Measurements from ENCODE around the gene KLK1.

KLK1 gene

GRCh38 chr19:50837300-50837699, 13.7 kb upstream of the KLK1 start:
- no peak overlapping the region for H3K4me3 ChIP-seq (ENCODE audit: low read depth, low read length)
- TF ChIP-seq, protein P1, sequence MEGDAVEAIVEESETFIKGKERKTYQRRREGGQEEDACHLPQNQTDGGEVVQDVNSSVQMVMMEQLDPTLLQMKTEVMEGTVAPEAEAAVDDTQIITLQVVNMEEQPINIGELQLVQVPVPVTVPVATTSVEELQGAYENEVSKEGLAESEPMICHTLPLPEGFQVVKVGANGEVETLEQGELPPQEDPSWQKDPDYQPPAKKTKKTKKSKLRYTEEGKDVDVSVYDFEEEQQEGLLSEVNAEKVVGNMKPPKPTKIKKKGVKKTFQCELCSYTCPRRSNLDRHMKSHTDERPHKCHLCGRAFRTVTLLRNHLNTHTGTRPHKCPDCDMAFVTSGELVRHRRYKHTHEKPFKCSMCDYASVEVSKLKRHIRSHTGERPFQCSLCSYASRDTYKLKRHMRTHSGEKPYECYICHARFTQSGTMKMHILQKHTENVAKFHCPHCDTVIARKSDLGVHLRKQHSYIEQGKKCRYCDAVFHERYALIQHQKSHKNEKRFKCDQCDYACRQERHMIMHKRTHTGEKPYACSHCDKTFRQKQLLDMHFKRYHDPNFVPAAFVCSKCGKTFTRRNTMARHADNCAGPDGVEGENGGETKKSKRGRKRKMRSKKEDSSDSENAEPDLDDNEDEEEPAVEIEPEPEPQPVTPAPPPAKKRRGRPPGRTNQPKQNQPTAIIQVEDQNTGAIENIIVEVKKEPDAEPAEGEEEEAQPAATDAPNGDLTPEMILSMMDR (conservative IDR thresholded peaks at IDR 0.05; ENCODE audit: low read depth, low read length): no peak
- DNase-seq (ENCODE audit: low read depth): no peak

DNA sequence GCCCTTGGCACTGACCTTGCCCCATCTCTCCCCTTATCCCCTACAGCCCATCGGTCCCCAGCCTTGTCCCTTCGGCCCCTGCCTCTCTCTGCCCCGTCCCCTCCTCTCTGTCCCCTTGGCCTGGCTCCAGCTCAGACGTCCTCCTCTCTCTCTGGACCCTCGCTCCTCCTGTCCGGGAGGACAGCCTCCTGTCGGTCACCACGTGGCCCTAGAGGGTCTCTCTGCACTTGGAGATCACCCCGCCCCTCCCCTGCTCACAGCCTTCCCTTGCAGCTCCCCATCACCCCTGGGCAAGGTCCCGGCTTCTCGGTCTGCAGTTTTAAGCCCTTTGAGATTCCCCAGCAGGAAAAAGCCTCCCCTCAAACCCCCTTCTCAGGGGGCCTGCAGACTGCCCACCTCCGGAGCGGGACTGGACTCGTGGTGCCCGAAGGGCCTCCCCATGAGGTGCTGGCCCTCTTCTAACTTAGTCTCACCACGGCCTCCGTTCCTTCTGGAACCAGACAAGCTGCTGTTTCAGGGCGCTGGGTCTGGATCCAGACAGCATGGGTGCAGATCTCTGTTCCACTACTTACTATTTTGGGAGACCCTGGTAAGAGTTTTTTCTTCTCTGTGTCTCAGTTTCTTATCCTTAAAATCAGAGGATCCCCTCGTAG, 13.1 kb upstream of the KLK1 start:
- H3K4me3 ChIP-seq (ENCODE audit: low read depth, low read length): no peak overlapping the region
- DNase-seq (ENCODE audit: low read depth): no peak
- TF ChIP-seq, protein P1 (conservative IDR thresholded peaks at IDR 0.05; ENCODE audit: low read depth, low read length): no peak

- TF ChIP-seq, protein P1 (conservative IDR thresholded peaks at IDR 0.05; ENCODE audit: low read depth, low read length): no peak
- peak; percentile 54 for DNase-seq (ENCODE audit: low read depth)
- H3K4me3 ChIP-seq (ENCODE audit: low read depth, low read length): peak overlapping the region; percentile 65
These were observed 12.4 kb upstream of the KLK1 start for GRCh38 chr19:50835785-50836542.

- H3K4me3 ChIP-seq (ENCODE audit: low read depth, low read length): peak overlapping the region; percentile 65
- DNase-seq (ENCODE audit: low read depth): peak; percentile 5
- TF ChIP-seq, protein P1 (conservative IDR thresholded peaks at IDR 0.05; ENCODE audit: low read depth, low read length): no peak
These were observed 11.7 kb upstream of the KLK1 start for GRCh38 chr19:50835103-50835784.

DNA sequence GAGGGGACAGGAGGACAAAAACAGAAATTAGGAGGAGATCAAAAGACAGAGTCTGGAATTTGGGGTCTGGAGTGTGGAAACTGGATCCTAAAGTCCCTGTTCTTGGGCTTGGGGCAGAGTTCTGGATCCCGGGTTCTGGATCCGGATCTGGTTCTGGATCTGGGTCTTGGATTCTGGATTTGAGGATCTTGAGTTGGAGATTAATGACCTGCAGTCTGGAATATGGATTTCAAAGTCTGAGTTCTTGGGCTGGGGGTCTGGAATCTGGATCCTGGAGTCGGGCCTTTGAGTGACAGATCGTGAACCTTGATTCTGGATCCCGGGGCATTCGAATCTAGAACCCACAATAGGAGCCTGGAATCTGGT, 10.2 kb upstream of the KLK1 start:
- H3K4me3 ChIP-seq (ENCODE audit: low read depth, low read length): no peak overlapping the region
- no peak for DNase-seq (ENCODE audit: low read depth)
- TF ChIP-seq, protein P1 (conservative IDR thresholded peaks at IDR 0.05; ENCODE audit: low read depth, low read length): no peak

- TF ChIP-seq, protein P1 (conservative IDR thresholded peaks at IDR 0.05; ENCODE audit: low read depth, low read length): no peak
- no peak within 1 kb of the TSS for H3K4me3 ChIP-seq (ENCODE audit: low read depth, low read length)
- no peak for DNase-seq (ENCODE audit: low read depth)
These were observed 9.7 kb upstream of the KLK1 start, which contains the start of gene KLK15 for GRCh38 chr19:50833117-50833801. Gene KLK15 (minus strand): TSS chr19:50833574. CDS start chr19:50831492, 2,082 bp downstream.

Data from choroid plexus epithelial cell (primary cell).